Motor neuron (in vitro differentiated cells): Measurements from ENCODE around the gene RHOT2. TPM values are rescaled to one million over a fixed set of nuclear protein-coding genes. Genes with fewer than 3 reads are reported as not detected.
A peak's percentile ranks its signal among the peaks of the same experiment; 100 is the strongest.

Experiments
- ATAC-seq, 8 experiments: fragments of 200-7000 bp; cut with Tn5 transposase; replicated peaks in 6 of 8; 2 replicates each; pipeline ENCODE4 v1.8.0; 2021; ENCODE audit warnings: mild to moderate bottlenecking in 8 of 8, moderate library complexity in 8 of 8
- H3K27ac ChIP-seq, 2 donors: fragments of 250-450 bp; sonication (Bioruptor Pico); 2 replicates each; pipeline ENCODE4 v1.9.0; 2021; ENCODE audit warnings: antibody characterized with exemption in 2 of 2, mild to moderate bottlenecking in 2 of 2, moderate library complexity in 1 of 2
- H3K4me1 ChIP-seq, 2 donors: fragments of 250-450 bp; sonication (Bioruptor Pico); replicated peaks in 1 of 2; 2 replicates each; pipeline ENCODE4 v1.6.1; 2021; ENCODE audit warnings: antibody characterized with exemption in 2 of 2, mild to moderate bottlenecking in 2 of 2, moderate library complexity in 1 of 2
- H3K4me3 ChIP-seq, 5 donors: fragments of 250-450 bp; sonication (Bioruptor Pico); 2 replicates each; pipeline ENCODE4 v1.9.0; 2021; ENCODE audit warnings: antibody characterized with exemption in 5 of 5, mild to moderate bottlenecking in 5 of 5, moderate library complexity in 4 of 5
- WGBS, 10 experiments: fragments of 450-650 bp; shearing (Covaris generic); methylation state at CpG; one replicate each; pipeline ENCODE4 v1.0.0; 2022; 5-methylcytosine and 5-hydroxymethylcytosine counted together
- in situ Hi-C, 9 experiments: fragments of 400-800 bp; cut with MboI; loops; one replicate each; pipeline ENCODE4 v1.15.0; 2021; ENCODE audit warnings: low sequenced_read_pairs in 9 of 9, low pct_unique_long_range_greater_than_20kb in 2 of 9; ENCODE audit not compliant: unreplicated experiment in 9 of 9
- total RNA-seq, 8 experiments: library from RNA; unstranded; fragments of 300-600 nt; gene quantifications; 2 replicates each; pipeline versions ENCODE4 v1.2.3 to v1.2.4, GENCODE V29; 2022

Gene RHOT2
- total RNA-seq, 8 experiments from 2014 or later = 30.6 to 119 (median 51.7) TPM

- ATAC-seq = no peak
- no peak overlapping the region for H3K4me3 ChIP-seq
- H3K27ac ChIP-seq = peak overlapping the region; percentile 34 to 79
- in situ Hi-C loops = no loop called here
- 94 to 100% (median 94%) methylated on average over 2 to 12 of the region's 33 CpGs; no CpG with 5 or more reads in 7 of the 10 experiments for WGBS, 10 experiments
- H3K4me1 ChIP-seq = peaks cover 30 to 45% of the 10 kb centered on the region in 2 donors
These were observed 39.4 kb upstream of the RHOT2 start for GRCh38 chr16:628321-629061.

DNA sequence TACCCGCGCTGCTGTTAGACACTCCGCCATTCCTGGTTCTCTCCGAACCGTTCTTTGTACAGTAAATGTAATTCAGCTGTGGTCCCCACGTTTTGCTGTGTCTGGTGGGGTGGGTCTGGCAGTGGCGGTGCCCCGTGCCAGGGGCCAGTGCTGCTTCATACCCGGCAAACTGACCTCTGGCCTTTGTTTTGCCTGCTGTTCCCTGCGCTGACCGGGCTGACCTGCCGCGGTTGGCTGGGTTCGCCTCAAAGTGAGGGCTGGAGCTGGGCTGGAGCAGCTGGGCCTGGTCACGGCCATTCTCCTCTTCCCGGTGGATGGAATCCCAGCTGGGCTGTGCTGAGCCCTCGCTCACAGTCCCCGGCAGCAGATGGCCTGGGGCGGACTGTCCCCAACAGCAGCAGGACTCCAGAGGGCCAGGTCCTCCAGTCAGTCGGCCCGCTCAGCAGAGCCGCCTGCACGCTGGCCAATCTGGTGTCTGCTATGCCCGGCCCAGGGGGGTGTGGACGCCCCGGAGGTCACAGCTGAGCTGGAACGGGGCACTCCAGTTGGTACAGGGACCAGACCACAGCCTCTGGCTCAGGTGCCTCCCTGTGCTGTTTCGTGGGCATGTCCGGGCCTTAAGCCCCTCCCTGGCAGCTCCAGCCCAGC lies 38.6 kb upstream of the RHOT2 start:
- peak overlapping the region; percentile 34 to 79 for H3K27ac ChIP-seq
- peaks cover 28 to 37% of the 10 kb centered on the region in 2 donors for H3K4me1 ChIP-seq

DNA sequence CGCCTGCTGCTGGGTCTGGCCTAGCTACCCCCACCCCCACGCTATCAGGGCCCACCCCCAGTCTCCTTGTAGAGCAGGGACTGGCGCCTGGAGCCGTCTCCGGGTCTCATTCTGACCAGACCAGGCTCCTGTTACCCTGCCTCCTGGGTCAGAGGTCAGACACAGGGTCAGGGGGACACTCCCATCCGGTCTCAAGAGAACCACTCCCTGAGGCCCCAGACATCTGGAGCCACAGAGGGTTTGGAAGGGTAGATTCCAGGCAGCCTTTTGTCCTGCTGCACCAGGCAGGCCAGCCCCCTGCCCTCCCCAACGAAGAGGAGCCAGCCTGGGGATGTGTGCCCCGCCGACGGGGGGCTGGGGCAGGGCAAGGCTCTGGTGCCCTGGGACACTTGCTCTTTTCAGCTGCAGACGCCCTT lies 38.1 kb upstream of the RHOT2 start:
- ATAC-seq = peak in 7 of 8 experiments; percentile 0 to 15 (median 4)
- peak overlapping the region; percentile 29 to 79 for H3K27ac ChIP-seq
- WGBS, 10 experiments = no CpG with 5 or more reads among the region's 11 CpGs
- in situ Hi-C loops = no loop called here
- H3K4me1 ChIP-seq = peaks cover 26 to 32% of the 10 kb centered on the region in 2 donors
- no peak overlapping the region for H3K4me3 ChIP-seq

More for the DNA sequence above, 38.6 kb upstream of the RHOT2 start:
- 17 to 100% (median 87%) methylated on average over 1 to 6 of the region's 29 CpGs; no CpG with 5 or more reads in 5 of the 10 experiments for WGBS, 10 experiments
- in situ Hi-C loops = no loop called here
- H3K4me3 ChIP-seq = no peak overlapping the region
- peak in 7 of 8 experiments; percentile 17 to 70 (median 53) for ATAC-seq

- peak overlapping the region; percentile 29 to 79 for H3K27ac ChIP-seq
- 13 to 19% methylated on average over 3 to 17 of the region's 29 CpGs; no CpG with 5 or more reads in 8 of the 10 experiments for WGBS, 10 experiments
- in situ Hi-C loops = no loop called here
- ATAC-seq = peak; percentile 1 to 17 (median 8)
- no peak overlapping the region for H3K4me3 ChIP-seq
- H3K4me1 ChIP-seq = peaks cover 30 to 33% of the 10 kb centered on the region in 2 donors
These were observed 37.6 kb upstream of the RHOT2 start for GRCh38 chr16:630249-630814.

GRCh38 chr16:630815-631405 lies 37.0 kb upstream of the RHOT2 start, which contains the start of gene WFIKKN1:
Gene WFIKKN1, plus strand, starts transcription at chr16:630985. Its CDS starts 269 bp downstream, at chr16:631254.
- in situ Hi-C loops = no loop called here
- peak; percentile 2 to 41 (median 23) for ATAC-seq
- H3K4me3 ChIP-seq = peak within 1 kb of the TSS in 1 of 5 donors; percentile 4
- H3K27ac ChIP-seq = peak within 1 kb of the TSS; percentile 29 to 79
- WGBS, 10 experiments = 0 to 20% methylated on average over 1 to 3 of the region's 23 CpGs; no CpG with 5 or more reads in 8 of the 10 experiments
- H3K4me1 ChIP-seq = peaks cover 30 to 35% of the 10 kb centered on the region in 2 donors

DNA sequence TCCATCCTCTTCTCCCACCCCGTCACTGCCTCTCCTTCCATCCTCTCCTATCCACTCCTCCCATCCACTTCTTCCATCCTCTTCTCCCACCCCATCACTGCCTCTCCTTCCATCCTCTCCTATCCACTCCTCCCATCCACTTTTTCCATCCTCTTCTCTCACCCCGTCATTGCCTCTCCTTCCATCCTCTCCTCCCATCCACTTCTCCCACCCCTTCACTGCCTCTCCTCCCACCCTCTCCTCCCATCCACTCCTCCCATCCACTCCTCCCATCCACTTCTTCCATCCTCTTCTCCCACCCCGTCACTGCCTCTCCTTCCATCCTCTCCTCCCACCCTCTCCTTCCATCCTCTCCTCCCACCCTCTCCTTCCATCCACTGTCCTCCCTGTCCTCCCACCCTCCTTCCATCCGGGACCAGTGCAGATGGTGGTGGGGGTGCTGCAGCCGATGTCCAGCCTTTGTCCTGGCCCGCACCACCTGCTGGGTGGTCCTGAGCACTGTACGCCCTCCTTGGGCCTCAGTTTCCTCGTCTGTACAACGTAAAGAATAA lies 36.0 kb upstream of the RHOT2 start:
- in situ Hi-C loops = no loop called here
- Histone ChIP-seq H3K4me1 (peaks cover 30 to 35% of the 10 kb centered on the region in 2 donors), H3K27ac (no peak overlapping the region), H3K4me3 (no peak overlapping the region)
- WGBS, 10 experiments = 0% methylated on average over 1 of the region's 9 CpGs; no CpG with 5 or more reads in 9 of the 10 experiments
- ATAC-seq = no peak

DNA sequence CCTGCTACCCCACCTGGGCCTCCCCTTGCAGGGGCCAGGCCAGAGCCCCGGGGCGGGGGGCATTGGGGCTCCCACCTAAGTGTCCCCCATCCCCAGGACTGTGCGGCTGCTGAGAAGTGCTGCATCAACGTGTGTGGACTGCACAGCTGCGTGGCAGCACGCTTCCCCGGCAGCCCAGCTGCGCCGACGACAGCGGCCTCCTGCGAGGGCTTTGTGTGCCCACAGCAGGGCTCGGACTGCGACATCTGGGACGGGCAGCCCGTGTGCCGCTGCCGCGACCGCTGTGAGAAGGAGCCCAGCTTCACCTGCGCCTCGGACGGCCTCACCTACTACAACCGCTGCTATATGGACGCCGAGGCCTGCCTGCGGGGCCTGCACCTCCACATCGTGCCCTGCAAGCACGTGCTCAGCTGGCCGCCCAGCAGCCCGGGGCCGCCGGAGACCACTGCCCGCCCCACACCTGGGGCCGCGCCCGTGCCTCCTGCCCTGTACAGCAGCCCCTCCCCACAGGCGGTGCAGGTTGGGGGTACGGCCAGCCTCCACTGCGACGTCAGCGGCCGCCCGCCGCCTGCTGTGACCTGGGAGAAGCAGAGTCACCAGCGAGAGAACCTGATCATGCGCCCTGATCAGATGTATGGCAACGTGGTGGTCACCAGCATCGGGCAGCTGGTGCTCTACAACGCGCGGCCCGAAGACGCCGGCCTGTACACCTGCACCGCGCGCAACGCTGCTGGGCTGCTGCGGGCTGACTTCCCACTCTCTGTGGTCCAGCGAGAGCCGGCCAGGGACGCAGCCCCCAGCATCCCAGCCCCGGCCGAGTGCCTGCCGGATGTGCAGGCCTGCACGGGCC lies 35.2 kb upstream of the RHOT2 start:
- Histone ChIP-seq H3K27ac (no peak overlapping the region), H3K4me1 (peaks cover 36 to 41% of the 10 kb centered on the region in 2 donors), H3K4me3 (no peak overlapping the region)
- ATAC-seq = no peak
- in situ Hi-C loops = no loop called here
- 90 to 100% (median 93%) methylated on average over 2 to 10 of the region's 67 CpGs; no CpG with 5 or more reads in 7 of the 10 experiments for WGBS, 10 experiments

GRCh38 chr16:633336-634050 lies 34.4 kb upstream of the RHOT2 start:
- in situ Hi-C loops = no loop called here
- Histone ChIP-seq H3K4me1 (peaks cover 44 to 47% of the 10 kb centered on the region in 2 donors), H3K4me3 (no peak overlapping the region), H3K27ac (no peak overlapping the region)
- ATAC-seq = no peak
- WGBS, 10 experiments = 80 to 100% (median 96%) methylated on average over 1 to 13 of the region's 74 CpGs; no CpG with 5 or more reads in 5 of the 10 experiments

DNA sequence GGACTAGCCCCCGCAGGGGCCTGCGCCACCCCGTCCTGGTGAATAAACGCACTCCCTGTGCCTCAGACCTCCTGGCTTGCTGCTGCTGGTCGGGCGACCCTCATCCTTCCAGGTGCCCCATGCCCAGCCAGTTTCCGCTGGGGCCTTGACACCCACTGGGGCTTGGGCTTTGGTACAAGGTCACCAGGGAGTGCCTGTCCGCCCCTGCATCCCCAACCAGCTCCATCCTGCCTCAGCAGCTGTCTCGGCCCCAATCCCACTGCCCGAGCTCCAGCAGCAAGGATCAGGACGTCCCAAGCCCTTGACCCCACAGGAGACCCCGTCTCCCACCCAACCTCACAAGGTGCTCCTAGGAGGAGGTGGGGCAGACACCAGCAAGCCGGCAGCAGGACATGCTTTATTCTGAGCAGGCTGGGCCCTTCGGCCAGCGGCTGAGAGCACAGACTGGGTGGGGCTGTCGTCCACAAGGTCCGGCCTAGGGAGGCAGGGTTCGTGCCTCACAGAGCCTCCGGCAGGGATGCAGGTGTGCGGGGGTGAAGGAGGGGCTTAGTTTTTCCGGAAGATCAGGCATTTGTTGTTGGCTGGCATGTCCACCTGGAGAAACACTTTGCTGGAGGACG lies 33.8 kb upstream of the RHOT2 start:
- H3K4me3 ChIP-seq = no peak overlapping the region
- no peak for ATAC-seq
- H3K4me1 ChIP-seq = peaks cover 46 to 47% of the 10 kb centered on the region in 2 donors
- no peak overlapping the region for H3K27ac ChIP-seq
- WGBS, 10 experiments = 80 to 100% (median 95%) methylated on average over 3 to 10 of the region's 22 CpGs; no CpG with 5 or more reads in 5 of the 10 experiments
- in situ Hi-C loops = no loop called here

DNA sequence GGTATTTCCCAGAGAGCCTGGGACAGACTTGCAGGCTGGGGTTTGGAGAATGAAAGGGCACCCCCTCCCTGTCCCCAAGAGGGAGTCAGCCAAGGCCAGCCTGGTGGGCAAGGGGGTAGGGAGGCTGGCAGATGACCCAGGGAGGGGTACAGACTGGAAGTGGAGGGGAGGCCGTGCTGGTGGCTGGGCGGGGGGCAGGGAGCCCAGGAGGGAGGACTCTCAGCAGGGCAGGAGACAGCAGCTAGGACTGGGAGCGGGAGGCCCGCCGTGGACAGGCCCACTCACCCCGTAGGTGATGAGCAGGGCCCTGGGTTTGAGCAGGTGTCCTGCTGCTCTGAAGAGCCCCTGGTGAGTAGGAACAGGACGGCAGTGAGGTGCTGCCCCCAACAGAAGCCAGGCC lies 32.9 kb upstream of the RHOT2 start:
- 73% methylated on average over 2 of the region's 7 CpGs; no CpG with 5 or more reads in 9 of the 10 experiments for WGBS, 10 experiments
- in situ Hi-C loops = no loop called here
- Histone ChIP-seq H3K4me1 (peaks cover 37 to 38% of the 10 kb centered on the region in 2 donors), H3K27ac (no peak overlapping the region), H3K4me3 (peak overlapping the region in 2 of 5 donors; percentile 68 to 92)
- no peak for ATAC-seq

DNA sequence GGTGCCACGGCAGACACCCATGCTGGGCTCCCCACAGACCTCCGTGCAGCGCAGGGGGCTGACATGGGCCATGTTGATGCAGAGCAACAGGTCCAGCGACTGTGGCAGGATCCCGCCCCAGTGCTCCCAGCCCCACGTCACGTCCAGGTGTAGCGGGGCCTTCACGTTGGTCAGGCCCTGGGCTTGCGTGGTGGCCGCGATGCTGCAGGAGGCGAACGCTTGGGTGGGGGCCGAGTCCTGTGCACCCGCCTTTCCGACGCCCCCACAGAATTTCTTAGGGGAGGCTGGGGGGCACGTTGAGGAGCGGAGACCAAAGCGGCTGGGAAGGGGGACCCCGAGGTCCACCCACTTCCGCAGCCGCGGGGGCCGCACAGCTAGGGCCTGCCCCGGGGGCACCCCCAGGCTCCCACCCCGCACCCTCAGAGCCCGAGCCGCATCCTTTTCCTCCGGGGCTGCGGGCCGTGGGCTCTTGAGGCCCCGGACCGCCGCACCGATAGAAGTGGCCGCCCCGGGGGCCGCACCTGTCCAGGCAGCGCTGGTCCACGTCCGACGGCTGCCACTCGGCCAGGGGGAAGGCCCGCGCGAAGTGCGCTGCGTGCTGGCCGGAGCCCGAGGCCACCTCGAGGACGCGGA lies 32.2 kb upstream of the RHOT2 start:
- WGBS, 10 experiments = 0 to 19% (median 8%) methylated on average over 1 to 7 of the region's 55 CpGs; no CpG with 5 or more reads in 6 of the 10 experiments
- Histone ChIP-seq H3K4me3 (peak overlapping the region; percentile 60 to 92 (median 68)), H3K27ac (peak overlapping the region; percentile 95 to 97), H3K4me1 (peaks cover 30 to 31% of the 10 kb centered on the region in 2 donors)
- in situ Hi-C loops = no loop called here
- ATAC-seq = no peak
